ENCODE measurements around the gene SDCBP2.

DNA sequence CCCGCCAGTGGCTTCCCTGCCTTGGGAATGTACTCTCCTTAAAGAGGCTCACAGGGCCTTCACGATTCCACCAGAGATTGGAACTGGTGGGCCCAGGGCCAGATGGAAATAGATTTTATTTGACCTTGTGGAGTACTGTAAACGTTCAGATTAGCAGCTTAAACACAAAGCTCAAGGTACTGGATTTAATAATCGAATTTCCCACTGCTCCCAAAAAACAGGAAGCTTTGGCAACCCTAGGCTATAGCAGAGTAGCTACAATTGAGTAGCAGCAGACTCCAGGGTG is 7.3 kb downstream of the SDCBP2 start:
- TF ChIP-seq CTCF (IDR thresholded peaks at IDR 0.05) (no peak), EZH2 (IDR thresholded peaks at IDR 0.05; ENCODE audit: borderline replicate concordance, insufficient read depth, low read depth, low read length, poor library complexity, severe bottlenecking) (no peak)
